ENCODE measurements around the gene HRCT1.

GRCh38 chr9:35871545-35871944 is 34.5 kb upstream of the HRCT1 start:
- TF ChIP-seq EZH2 (IDR thresholded peaks at IDR 0.05; ENCODE audit: low read length, unreplicated experiment) (no peak), CTCF (conservative IDR thresholded peaks at IDR 0.05; ENCODE audit: low read depth, low read length) (no peak)
